Ishikawa (cell line): ENCODE measurements around the gene ABCC1.

ENCODE experiments used
- CEBPB ChIP-seq: IDR thresholded peaks from 2 replicates; pipeline ENCODE4 v1.6.1; 2012
- CREB1 ChIP-seq: IDR thresholded peaks from 2 replicates; pipeline ENCODE4 v1.6.1; 2012; ENCODE audit warnings: low read depth
- EGR1 ChIP-seq: IDR thresholded peaks from 2 replicates; pipeline ENCODE4 v1.6.1; 2012
- EP300 ChIP-seq: IDR thresholded peaks from 2 replicates; pipeline ENCODE4 v1.6.1; 2012; ENCODE audit warnings: borderline replicate concordance
- FOXM1 ChIP-seq: IDR thresholded peaks from 2 replicates; pipeline ENCODE4 v1.6.1; 2012; ENCODE audit warnings: low read depth, borderline replicate concordance
- NFIC ChIP-seq: IDR thresholded peaks from 2 replicates; pipeline ENCODE4 v1.6.1; 2012
- RAD21 ChIP-seq: IDR thresholded peaks from 2 replicates; pipeline ENCODE4 v1.6.1; 2012; ENCODE audit warnings: low read depth
- TAF1 ChIP-seq: IDR thresholded peaks from 2 replicates; pipeline ENCODE4 v1.6.1; 2012; ENCODE audit warnings: low read depth, mild to moderate bottlenecking
- TCF12 ChIP-seq: IDR thresholded peaks from 2 replicates; pipeline ENCODE4 v1.6.1; 2012; ENCODE audit warnings: low read depth
- TEAD4 ChIP-seq: IDR thresholded peaks from 2 replicates; pipeline ENCODE4 v1.6.1; 2012
- YY1 ChIP-seq: IDR thresholded peaks from 2 replicates; pipeline ENCODE4 v1.6.1; 2012; ENCODE audit warnings: low read depth
- ZBTB7A ChIP-seq: IDR thresholded peaks from 2 replicates; pipeline ENCODE4 v1.6.1; 2012; ENCODE audit warnings: low read depth
- TF ChIP-seq, protein P1 (sequence below): IDR thresholded peaks from 2 replicates; pipeline ENCODE4 v1.6.1; 2012
- TF ChIP-seq, protein P2 (sequence below): IDR thresholded peaks from 2 replicates; pipeline ENCODE4 v1.6.1; 2012
- TF ChIP-seq, protein P3 (sequence below): IDR thresholded peaks from 2 replicates; pipeline ENCODE4 v1.6.1; 2012; ENCODE audit warnings: low read depth, mild to moderate bottlenecking

The ABCC1 gene

DNA sequence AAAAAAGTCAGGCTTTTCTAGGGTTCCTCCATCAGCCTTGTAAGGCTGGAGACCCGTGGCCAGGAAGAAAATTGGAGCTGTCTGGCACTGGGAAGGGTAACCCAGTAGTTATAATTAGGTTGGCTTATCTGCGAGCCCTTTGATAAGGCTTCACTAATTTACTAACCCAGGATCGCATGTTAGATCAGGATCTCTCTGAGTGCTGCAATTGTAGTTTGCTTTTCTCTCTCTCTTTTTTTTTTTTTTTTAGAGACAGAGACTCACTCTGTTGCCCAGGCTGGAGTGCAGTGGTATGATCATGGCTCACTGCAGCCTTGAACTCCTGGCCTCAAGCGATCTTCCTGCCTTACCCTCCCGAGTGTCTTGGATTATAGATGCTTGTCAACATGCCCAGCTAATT, 17.0 kb downstream of the ABCC1 start:
- TF ChIP-seq TAF1 (no peak), RAD21 (no peak), EGR1 (no peak), FOXM1 (no peak), NFIC (no peak), TCF12 (no peak), YY1 (no peak), CEBPB (no peak), EP300 (no peak), ZBTB7A (no peak)
- TF ChIP-seq, protein P1, sequence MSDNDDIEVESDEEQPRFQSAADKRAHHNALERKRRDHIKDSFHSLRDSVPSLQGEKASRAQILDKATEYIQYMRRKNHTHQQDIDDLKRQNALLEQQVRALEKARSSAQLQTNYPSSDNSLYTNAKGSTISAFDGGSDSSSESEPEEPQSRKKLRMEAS, result no peak
- TF ChIP-seq, protein P2, sequence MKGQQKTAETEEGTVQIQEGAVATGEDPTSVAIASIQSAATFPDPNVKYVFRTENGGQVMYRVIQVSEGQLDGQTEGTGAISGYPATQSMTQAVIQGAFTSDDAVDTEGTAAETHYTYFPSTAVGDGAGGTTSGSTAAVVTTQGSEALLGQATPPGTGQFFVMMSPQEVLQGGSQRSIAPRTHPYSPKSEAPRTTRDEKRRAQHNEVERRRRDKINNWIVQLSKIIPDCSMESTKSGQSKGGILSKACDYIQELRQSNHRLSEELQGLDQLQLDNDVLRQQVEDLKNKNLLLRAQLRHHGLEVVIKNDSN, result no peak
- TF ChIP-seq, protein P3, sequence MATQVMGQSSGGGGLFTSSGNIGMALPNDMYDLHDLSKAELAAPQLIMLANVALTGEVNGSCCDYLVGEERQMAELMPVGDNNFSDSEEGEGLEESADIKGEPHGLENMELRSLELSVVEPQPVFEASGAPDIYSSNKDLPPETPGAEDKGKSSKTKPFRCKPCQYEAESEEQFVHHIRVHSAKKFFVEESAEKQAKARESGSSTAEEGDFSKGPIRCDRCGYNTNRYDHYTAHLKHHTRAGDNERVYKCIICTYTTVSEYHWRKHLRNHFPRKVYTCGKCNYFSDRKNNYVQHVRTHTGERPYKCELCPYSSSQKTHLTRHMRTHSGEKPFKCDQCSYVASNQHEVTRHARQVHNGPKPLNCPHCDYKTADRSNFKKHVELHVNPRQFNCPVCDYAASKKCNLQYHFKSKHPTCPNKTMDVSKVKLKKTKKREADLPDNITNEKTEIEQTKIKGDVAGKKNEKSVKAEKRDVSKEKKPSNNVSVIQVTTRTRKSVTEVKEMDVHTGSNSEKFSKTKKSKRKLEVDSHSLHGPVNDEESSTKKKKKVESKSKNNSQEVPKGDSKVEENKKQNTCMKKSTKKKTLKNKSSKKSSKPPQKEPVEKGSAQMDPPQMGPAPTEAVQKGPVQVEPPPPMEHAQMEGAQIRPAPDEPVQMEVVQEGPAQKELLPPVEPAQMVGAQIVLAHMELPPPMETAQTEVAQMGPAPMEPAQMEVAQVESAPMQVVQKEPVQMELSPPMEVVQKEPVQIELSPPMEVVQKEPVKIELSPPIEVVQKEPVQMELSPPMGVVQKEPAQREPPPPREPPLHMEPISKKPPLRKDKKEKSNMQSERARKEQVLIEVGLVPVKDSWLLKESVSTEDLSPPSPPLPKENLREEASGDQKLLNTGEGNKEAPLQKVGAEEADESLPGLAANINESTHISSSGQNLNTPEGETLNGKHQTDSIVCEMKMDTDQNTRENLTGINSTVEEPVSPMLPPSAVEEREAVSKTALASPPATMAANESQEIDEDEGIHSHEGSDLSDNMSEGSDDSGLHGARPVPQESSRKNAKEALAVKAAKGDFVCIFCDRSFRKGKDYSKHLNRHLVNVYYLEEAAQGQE, result no peak

DNA sequence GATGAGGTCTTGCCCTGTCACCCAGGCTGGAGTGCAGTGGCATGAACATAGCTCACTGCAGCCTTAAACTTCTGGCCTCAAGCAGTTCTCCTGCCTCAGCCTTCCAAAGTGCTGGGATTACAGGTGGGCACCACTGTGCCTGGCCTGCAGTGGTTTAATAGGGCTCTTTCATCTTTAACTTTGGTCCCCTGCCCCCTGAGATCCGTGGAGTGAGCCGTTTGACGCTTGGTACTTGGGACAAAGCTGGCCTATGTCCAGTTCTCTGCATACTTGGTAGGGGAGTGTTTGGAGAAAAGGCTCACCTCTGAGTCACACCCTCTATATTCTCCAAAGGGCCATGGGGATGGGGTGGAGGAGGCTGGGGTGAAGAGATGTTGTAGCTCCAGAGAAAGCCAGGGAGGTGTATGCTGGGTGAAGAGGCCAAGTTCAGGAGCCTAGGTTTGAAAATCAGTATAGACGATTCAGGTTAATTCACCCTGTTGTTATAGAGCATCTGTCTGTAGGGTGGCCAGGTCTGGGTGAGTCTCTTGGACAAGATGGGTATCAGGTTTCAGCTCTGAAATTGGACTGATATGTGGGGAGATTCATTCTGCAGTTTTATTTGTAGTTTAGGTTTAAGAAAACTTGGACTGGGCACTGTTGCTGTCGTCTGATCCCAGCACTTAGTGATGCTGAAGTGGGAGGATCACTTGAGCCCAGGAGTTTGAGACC, 17.6 kb downstream of the ABCC1 start:
- TF ChIP-seq FOXM1, result no peak
- TF ChIP-seq, protein P1, result peak; percentile 17; the same call in 1 of the 2 replicates
- TF ChIP-seq TAF1, result no peak
- TF ChIP-seq YY1, result no peak
- TF ChIP-seq TCF12, result peak; percentile 75
- TF ChIP-seq, protein P2, result no peak
- TF ChIP-seq RAD21, result 0 out of 2 replicates have a peak, but pooled peaks have one; percentile 5
- TF ChIP-seq TEAD4, result peak; percentile 87
- peak; percentile 94 for TF ChIP-seq NFIC
- peak; percentile 57; the same call in 1 of the 2 replicates for TF ChIP-seq EP300

DNA sequence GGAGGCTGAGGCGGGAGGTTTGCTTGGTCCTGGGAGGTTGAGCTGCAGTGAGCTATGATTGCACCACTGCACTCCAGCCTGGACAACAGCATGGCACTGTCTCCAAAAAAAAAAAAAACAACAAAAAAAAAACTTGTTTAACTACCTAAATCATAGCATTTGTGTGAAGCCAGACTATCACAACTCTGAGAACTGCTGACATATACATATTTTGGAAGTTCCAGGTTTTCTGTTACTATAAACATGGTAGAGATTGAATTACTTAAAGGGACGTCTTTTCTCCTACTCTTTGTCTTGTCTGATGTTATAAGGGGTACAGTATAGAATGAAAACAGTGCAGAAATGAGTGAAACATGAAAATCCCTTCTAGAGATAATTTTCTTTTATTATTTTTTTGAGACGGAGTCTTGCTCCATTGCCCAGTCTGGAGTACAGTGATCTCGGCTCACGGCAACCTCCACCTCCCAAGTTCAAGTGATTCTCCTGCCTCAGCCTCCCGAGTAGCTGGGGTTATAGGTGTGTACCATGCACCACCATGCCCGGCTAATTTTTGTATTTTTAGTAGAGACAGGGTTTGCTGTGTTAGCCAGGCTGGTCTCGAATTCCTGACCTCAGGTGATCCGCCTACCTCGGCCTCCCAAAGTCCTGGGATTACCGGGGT, 18.4 kb downstream of the ABCC1 start:
- TF ChIP-seq TAF1, result no peak
- no peak for TF ChIP-seq TCF12
- no peak for TF ChIP-seq ZBTB7A

DNA sequence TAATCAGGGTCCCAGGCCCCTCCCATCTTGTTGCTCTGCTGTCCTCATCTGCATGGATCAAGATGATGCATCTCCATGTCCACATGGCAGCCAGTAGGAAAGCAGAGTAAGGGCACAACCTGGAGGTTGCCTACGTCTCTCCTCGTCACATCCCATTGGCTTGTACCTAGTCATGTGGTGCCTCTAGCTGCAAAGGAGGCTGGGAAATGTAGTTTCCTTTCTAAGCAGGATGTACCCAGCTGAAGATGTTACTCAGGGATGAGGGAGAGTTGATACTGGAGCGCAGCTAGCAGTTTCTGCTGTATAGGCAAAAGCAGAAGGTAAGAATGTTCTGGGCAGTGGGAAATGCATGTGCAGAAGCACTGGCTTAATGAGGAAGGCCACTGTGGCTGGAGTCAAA, 20.8 kb downstream of the ABCC1 start:
- no peak for TF ChIP-seq CREB1
- TF ChIP-seq, protein P2, result peak; percentile 92

DNA sequence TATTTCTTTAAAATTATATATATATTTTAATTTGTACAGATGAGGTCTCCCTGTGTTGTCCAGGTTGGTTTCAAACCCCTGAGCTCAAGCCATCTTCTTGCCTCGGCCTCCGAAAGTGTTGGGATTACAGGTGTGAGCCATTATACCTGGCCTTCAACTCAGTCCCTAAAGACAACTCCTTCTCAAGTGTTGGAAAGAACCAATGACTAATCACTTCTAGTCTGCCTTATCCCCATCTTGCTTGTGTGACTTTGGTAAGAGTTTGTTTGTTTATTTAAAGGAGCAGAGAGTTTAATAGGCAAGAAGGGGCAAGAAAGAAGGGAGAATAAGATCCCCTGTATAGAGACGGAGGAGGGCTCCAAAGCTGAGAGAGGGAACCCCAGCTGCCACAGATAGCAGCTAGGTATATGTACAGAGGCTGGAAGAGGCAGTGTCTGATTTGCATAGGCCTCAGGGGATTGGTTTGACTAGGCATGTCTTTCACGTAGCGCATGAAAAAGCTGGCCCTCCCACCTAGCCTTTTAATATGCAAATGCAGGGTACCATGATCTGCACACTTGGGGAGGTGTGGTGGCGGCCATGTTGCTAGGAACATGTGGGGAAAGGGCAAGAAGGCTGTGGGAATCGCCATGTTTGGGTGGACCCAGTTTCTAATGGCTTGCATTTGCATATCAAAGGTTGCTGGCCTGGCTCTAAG, 21.5 kb downstream of the ABCC1 start:
- TF ChIP-seq, protein P1, result no peak
- TF ChIP-seq TCF12, result no peak

DNA sequence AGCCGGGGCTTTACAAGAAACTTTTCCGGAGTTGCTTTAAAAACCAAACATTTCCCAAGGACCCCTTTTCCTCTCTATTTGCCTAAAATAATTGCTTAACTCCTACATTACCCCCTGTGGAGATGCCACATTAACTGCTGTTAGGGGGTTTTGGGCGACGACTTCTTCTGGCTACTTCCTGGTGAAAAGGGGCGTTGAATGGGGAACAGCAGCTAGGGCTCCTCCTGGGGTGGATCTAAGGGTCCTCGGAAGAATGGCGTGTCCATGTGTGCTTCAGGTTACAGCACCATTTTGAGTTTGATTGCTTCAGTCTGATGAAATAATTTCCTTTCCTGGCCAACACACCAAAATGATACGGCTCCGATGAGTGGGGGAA, 22.0 kb downstream of the ABCC1 start:
- TF ChIP-seq YY1 (no peak), TEAD4 (no peak), TCF12 (no peak), CEBPB (no peak), TAF1 (no peak), ZBTB7A (no peak), EP300 (no peak), NFIC (no peak), FOXM1 (no peak), EGR1 (no peak), CREB1 (no peak), RAD21 (no peak)
- TF ChIP-seq, protein P3, result no peak
- TF ChIP-seq, protein P1, result no peak
- TF ChIP-seq, protein P2, result no peak
